Measurements from ENCODE around the gene USP5.
"Not testable (repeated sequence)": the region's sequence is repeated elsewhere in the genome, so short reads cannot be mapped to it uniquely, and the experiment has no call there.

Gene USP5

DNA sequence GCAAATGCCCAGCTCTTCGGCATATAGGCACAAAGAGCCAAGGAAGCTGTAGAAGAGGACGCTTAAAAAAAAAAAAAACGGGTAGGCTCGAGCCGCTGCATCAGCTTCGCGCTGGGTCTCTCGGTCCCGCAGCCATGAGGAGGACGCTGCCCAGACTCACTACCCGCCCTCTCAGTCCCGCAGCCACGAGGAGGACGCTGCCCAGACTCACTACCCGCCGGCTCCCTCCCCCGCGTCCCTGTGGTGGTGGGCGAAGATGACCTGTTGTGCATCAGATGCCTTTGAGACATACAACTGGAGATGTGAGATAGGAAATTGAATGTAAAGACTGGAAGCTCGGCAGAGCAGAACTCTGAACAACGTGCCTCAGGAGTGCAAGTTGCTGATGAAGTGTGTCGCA is 32.6 kb downstream of the USP5 start:
- Histone ChIP-seq H3K27ac (no peak overlapping the region), H3K36me3 (ENCODE audit: insufficient read depth) (no peaks in the 10 kb centered on the region), H3K27me3 (ENCODE audit: insufficient read depth, low read depth) (no peaks in the 10 kb centered on the region), H4K20me1 (ENCODE audit: insufficient read depth) (no peaks in the 10 kb centered on the region), H3K4me3 (IDR thresholded peaks at IDR 0.05; ENCODE audit: insufficient read depth, low read depth, low read length) (no peak overlapping the region), H3K4me2 (no peak overlapping the region), H3K79me2 (ENCODE audit: insufficient read depth, low read depth) (no peaks in the 10 kb centered on the region), H2AFZ (ENCODE audit: low read depth) (no peak overlapping the region), H3K4me1 (ENCODE audit: low read depth, poor library complexity, severe bottlenecking) (peaks cover 18% of the 10 kb centered on the region), H3K9ac (no peak overlapping the region)
- TF ChIP-seq, protein P1, sequence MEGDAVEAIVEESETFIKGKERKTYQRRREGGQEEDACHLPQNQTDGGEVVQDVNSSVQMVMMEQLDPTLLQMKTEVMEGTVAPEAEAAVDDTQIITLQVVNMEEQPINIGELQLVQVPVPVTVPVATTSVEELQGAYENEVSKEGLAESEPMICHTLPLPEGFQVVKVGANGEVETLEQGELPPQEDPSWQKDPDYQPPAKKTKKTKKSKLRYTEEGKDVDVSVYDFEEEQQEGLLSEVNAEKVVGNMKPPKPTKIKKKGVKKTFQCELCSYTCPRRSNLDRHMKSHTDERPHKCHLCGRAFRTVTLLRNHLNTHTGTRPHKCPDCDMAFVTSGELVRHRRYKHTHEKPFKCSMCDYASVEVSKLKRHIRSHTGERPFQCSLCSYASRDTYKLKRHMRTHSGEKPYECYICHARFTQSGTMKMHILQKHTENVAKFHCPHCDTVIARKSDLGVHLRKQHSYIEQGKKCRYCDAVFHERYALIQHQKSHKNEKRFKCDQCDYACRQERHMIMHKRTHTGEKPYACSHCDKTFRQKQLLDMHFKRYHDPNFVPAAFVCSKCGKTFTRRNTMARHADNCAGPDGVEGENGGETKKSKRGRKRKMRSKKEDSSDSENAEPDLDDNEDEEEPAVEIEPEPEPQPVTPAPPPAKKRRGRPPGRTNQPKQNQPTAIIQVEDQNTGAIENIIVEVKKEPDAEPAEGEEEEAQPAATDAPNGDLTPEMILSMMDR (conservative IDR thresholded peaks at IDR 0.05; ENCODE audit: low read depth, low read length), result no peak

DNA sequence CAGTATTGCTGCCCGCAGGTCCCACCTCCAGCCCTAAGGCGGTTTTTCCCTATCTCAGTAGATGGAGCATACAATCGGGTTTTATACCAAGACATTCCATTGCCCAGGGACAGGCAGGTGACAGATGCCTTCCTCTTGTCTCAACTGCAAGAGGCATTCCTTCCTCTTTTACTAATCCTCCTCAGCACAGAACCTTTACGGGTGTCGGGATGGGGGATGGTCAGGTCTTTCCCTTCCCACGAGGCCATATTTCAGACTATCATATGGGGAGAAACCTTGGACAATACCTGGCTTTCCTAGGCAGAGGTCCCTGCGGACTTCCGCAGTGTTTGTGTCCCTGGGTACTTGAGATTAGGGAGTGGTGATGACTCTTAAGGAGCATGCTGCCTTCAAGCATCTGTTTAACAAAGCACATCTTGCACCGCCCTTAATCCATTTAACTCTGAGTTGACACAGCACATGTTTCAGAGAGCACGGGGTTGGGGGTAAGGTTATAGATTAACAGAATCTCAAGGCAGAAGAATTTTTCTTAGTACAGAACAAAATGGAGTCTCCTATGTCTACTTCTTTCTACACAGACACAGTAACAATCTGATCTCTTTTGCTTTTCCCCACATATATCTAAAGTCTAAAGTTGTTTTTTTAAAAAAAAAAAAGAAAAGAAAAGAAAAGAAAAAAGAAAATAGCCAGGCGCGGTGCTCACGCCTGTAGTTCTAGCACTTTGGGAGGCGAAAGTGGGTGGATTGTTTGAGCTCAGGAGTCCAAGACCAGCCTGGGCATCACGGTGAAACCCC is 34.5 kb downstream of the USP5 start:
- peaks cover 29% of the 10 kb centered on the region for H3K4me1 ChIP-seq (ENCODE audit: low read depth, poor library complexity, severe bottlenecking)
- not testable (repeated sequence) for H2AFZ ChIP-seq (ENCODE audit: low read depth); H3K9ac ChIP-seq; H3K4me2 ChIP-seq; H3K27ac ChIP-seq; H3K36me3 ChIP-seq (ENCODE audit: insufficient read depth); H3K79me2 ChIP-seq (ENCODE audit: insufficient read depth, low read depth); H4K20me1 ChIP-seq (ENCODE audit: insufficient read depth); H3K4me3 ChIP-seq (IDR thresholded peaks at IDR 0.05; ENCODE audit: insufficient read depth, low read depth, low read length); H3K27me3 ChIP-seq (ENCODE audit: insufficient read depth, low read depth)

DNA sequence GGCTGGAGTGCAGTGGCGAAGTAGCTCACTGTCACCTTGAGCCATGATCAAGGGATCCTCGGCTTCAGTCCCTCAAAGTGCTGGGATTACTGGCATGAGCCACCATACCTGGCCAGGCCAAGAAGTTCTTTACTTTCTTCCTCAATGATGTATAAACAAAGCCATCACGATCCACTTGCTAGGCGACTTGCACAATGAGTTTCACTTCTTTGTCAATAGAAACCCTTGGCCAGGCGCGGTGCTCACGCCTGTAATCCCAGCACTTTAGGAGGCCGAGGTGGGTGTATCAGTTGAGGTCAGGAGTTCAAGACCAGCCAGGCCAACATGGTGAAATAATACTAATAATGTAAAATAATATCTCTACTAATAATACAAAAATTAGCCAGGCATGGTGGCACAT is 35.5 kb downstream of the USP5 start:
- Histone ChIP-seq H3K4me3 (IDR thresholded peaks at IDR 0.05; ENCODE audit: insufficient read depth, low read depth, low read length) (no peak overlapping the region), H3K36me3 (ENCODE audit: insufficient read depth) (no peaks in the 10 kb centered on the region), H3K4me1 (ENCODE audit: low read depth, poor library complexity, severe bottlenecking) (peaks cover 38% of the 10 kb centered on the region), H3K4me2 (no peak overlapping the region), H3K27ac (no peak overlapping the region), H3K27me3 (ENCODE audit: insufficient read depth, low read depth) (no peaks in the 10 kb centered on the region), H3K79me2 (ENCODE audit: insufficient read depth, low read depth) (no peaks in the 10 kb centered on the region), H4K20me1 (ENCODE audit: insufficient read depth) (no peaks in the 10 kb centered on the region), H2AFZ (ENCODE audit: low read depth) (no peak overlapping the region), H3K9ac (no peak overlapping the region)
- TF ChIP-seq, protein P1 (conservative IDR thresholded peaks at IDR 0.05; ENCODE audit: low read depth, low read length), result no peak

DNA sequence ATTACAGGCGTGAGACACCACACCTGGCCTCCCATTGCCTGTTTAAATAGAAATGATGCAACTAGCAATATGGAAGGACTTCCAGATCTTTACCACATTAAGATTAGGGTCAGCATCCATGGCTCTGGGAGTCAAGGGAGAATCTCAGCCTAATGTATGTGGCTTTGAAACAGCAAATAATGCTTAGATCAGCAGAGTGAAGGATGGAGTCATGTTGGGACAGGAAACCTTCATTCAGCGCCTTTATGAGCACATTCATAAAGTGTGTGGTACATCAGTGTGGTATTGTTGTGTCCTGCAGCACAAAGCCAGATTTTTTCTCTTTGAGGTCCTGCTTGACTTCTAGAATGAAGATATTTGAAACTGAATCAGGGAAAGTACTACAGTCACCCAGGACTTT is 36.4 kb downstream of the USP5 start:
- H4K20me1 ChIP-seq (ENCODE audit: insufficient read depth), result no peaks in the 10 kb centered on the region
- peaks cover 38% of the 10 kb centered on the region for H3K4me1 ChIP-seq (ENCODE audit: low read depth, poor library complexity, severe bottlenecking)
- no peaks in the 10 kb centered on the region for H3K36me3 ChIP-seq (ENCODE audit: insufficient read depth)
- no peaks in the 10 kb centered on the region for H3K27me3 ChIP-seq (ENCODE audit: insufficient read depth, low read depth)
- H3K79me2 ChIP-seq (ENCODE audit: insufficient read depth, low read depth), result no peaks in the 10 kb centered on the region
- TF ChIP-seq, protein P1 (conservative IDR thresholded peaks at IDR 0.05; ENCODE audit: low read depth, low read length), result no peak
- no peak overlapping the region for H3K4me2 ChIP-seq
- no peak overlapping the region for H3K9ac ChIP-seq
- H3K4me3 ChIP-seq (IDR thresholded peaks at IDR 0.05; ENCODE audit: insufficient read depth, low read depth, low read length), result no peak overlapping the region
- H3K27ac ChIP-seq, result no peak overlapping the region
- no peak overlapping the region for H2AFZ ChIP-seq (ENCODE audit: low read depth)

DNA sequence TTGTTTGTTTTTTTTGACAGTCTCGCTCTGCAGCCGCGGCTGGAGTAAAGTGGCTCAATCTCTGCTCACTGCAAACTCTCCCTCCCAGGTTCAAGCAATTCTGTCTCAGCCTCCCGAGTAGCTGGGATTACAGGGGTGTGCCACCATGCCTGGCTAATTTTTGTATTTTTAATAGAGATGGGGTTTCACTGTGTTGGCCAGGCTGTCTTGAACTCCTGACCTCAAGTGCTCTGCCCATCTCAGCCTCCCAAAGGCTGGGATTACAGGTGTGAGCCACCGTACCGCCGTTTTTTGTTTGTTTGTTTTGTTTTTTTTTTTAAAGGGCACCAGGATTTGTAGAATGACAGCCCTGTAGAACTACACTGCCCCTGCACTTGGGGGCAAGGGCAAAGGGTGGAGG is 36.8 kb downstream of the USP5 start:
- H3K36me3 ChIP-seq (ENCODE audit: insufficient read depth); H3K9ac ChIP-seq; H3K27ac ChIP-seq; H3K4me2 ChIP-seq; H3K79me2 ChIP-seq (ENCODE audit: insufficient read depth, low read depth); H4K20me1 ChIP-seq (ENCODE audit: insufficient read depth); H2AFZ ChIP-seq (ENCODE audit: low read depth); H3K4me3 ChIP-seq (IDR thresholded peaks at IDR 0.05; ENCODE audit: insufficient read depth, low read depth, low read length); H3K27me3 ChIP-seq (ENCODE audit: insufficient read depth, low read depth): not testable (repeated sequence)
- H3K4me1 ChIP-seq (ENCODE audit: low read depth, poor library complexity, severe bottlenecking), result peaks cover 38% of the 10 kb centered on the region

DNA sequence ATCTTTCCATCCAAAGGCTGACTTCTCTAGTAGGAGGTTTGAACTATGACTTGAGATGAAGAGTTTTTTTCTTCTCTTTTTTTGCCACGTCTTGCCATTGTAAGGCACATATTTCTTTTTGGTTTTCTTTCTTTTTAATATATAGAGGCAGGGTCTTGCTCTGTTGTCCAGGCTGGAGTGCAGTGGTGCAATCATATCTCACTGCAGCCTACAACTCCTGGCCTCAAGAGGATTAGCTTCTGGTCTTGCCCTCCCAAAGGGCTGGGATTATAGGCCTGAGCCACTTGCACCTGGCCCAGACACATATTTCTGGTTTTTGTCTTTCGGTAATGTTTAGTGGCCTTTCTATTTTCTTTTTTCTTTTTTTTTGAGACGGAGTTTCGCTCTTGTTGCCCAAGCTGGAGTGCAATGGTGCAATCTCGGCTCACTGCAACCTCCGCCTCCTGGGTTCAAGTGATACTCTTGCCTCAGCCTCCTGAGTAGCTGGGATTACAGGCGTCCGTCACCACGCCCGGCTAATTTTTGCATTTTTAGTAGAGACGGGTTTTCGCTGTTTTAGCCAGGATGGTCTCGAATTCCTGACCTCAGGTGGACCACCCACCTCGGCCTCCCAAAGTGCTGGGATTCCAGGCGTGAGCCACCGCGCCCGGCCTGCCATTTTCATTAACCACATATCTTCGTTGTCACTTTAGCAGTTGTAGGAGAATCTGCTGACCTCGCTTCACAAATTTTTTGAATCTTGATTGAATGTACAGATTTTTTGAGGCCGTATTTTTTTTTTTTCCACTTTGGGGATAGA is 38.0 kb downstream of the USP5 start:
- H4K20me1 ChIP-seq (ENCODE audit: insufficient read depth); H3K79me2 ChIP-seq (ENCODE audit: insufficient read depth, low read depth); H3K36me3 ChIP-seq (ENCODE audit: insufficient read depth); H3K27me3 ChIP-seq (ENCODE audit: insufficient read depth, low read depth); H3K4me3 ChIP-seq (IDR thresholded peaks at IDR 0.05; ENCODE audit: insufficient read depth, low read depth, low read length): not testable (repeated sequence)
- H3K27ac ChIP-seq, result peak overlapping the region; percentile 97
- peak overlapping the region; percentile 99 for H3K4me2 ChIP-seq
- peaks cover 38% of the 10 kb centered on the region for H3K4me1 ChIP-seq (ENCODE audit: low read depth, poor library complexity, severe bottlenecking)
- peak overlapping the region; percentile 82 for H3K9ac ChIP-seq
- peak overlapping the region; percentile 68; the same call in 1 of the 2 replicates for H2AFZ ChIP-seq (ENCODE audit: low read depth)

Data from KMS-11 (cell line).